Smooth muscle cell (in vitro differentiated cells): Measurements from ENCODE around the gene LIPC. TPM values are rescaled to one million over a fixed set of nuclear protein-coding genes. Genes with fewer than 3 reads are reported as not detected.

Source experiments
- DNase-seq: peaks from one replicate; lab custom pipeline; 2025; ENCODE audit not compliant: unreplicated experiment; lab: John Stamatoyannopoulos, UW
- H2AFZ ChIP-seq: fragments of 200-600 bp; sonication (generic); 2 replicates; pipeline ENCODE4 v1.6.0; 2016; ENCODE audit warnings: antibody characterized with exemption, low read depth, mild to moderate bottlenecking
- H3F3A ChIP-seq: fragments of 200-600 bp; sonication (generic); 2 replicates; pipeline ENCODE4 v1.6.0; 2017; ENCODE audit warnings: antibody characterized with exemption, low read depth
- H3K27ac ChIP-seq: fragments of 200-600 bp; sonication (generic); 2 replicates; pipeline ENCODE4 v1.5.1; 2016; ENCODE audit warnings: low read depth, mild to moderate bottlenecking
- H3K27me3 ChIP-seq: fragments of 200-600 bp; sonication (generic); 2 replicates; pipeline ENCODE4 v1.6.1; 2016; ENCODE audit warnings: low read depth, mild to moderate bottlenecking
- H3K36me3 ChIP-seq: fragments of 200-600 bp; sonication (generic); 2 replicates; pipeline ENCODE4 v1.5.1; 2016; ENCODE audit warnings: low read depth
- H3K4me1 ChIP-seq: fragments of 200-600 bp; sonication (generic); 2 replicates; pipeline ENCODE4 v1.5.1; 2016; ENCODE audit warnings: low read depth
- H3K4me2 ChIP-seq: fragments of 200-600 bp; sonication (generic); 2 replicates; pipeline ENCODE4 v1.6.0; 2016; ENCODE audit warnings: mild to moderate bottlenecking
- H3K4me3 ChIP-seq: fragments of 200-600 bp; sonication (generic); 2 replicates; pipeline ENCODE4 v1.5.1; 2016; ENCODE audit warnings: mild to moderate bottlenecking
- H3K79me2 ChIP-seq: fragments of 200-600 bp; sonication (generic); 2 replicates; pipeline ENCODE4 v1.6.0; 2016; ENCODE audit warnings: low read depth, mild to moderate bottlenecking
- H3K9ac ChIP-seq: fragments of 200-600 bp; sonication (generic); 2 replicates; pipeline ENCODE4 v1.6.0; 2016; ENCODE audit warnings: low read depth
- H3K9me3 ChIP-seq: fragments of 200-600 bp; sonication (generic); replicated peaks from 2 replicates; pipeline ENCODE4 v1.5.1; 2016; ENCODE audit warnings: low read depth
- H4K20me1 ChIP-seq: fragments of 200-600 bp; sonication (generic); 2 replicates; pipeline ENCODE4 v1.6.0; 2016; ENCODE audit warnings: low read depth
- CTCF ChIP-seq: fragments of 200-600 bp; sonication (generic); IDR thresholded peaks from 2 replicates; pipeline ENCODE4 v1.5.1; 2017; ENCODE audit warnings: borderline replicate concordance, mild to moderate bottlenecking, antibody characterized with exemption; ENCODE audit not compliant: insufficient read depth, poor library complexity, severe bottlenecking
- WGBS: methylation state at CpG from one replicate; pipeline ENCODE4 v1.1.7; 2016; ENCODE audit warnings: low lambda C conversion rate; 5-methylcytosine and 5-hydroxymethylcytosine counted together
- polyA plus RNA-seq: library from polyadenylated mRNA; unstranded; fragments of >200 nt; fragmentation: Nextera tagmentation; extraction: Ambion mirVana; gene quantifications from 2 replicates; pipeline ENCODE4 v1.2.1, GENCODE V29; 2016
- total RNA-seq: library from RNA; depleted of rRNA; stranded (reverse); fragments of >200 nt; gene quantifications from 2 replicates; pipeline ENCODE4 v1.2.3, GENCODE V29; 2014

LIPC gene
- total and polyA plus RNA-seq, 2 experiments from 2014 or later: not detected

- Histone ChIP-seq H3K4me2 (no peak overlapping the region), H2AFZ (no peak overlapping the region), H3K9ac (no peak overlapping the region), H3K9me3 (no peaks in the 10 kb centered on the region), H3K36me3 (no peaks in the 10 kb centered on the region), H3K27ac (no peak overlapping the region), H4K20me1 (no peaks in the 10 kb centered on the region), H3K79me2 (no peaks in the 10 kb centered on the region), H3K4me1 (no peaks in the 10 kb centered on the region), H3F3A (no peaks in the 10 kb centered on the region), H3K4me3 (no peak overlapping the region), H3K27me3 (no peaks in the 10 kb centered on the region)
- TF ChIP-seq CTCF: no peak
- DNase-seq: no peak
- 89% methylated on average over 6 of the region's 6 CpGs for WGBS
These were observed 104.1 kb downstream of the LIPC start for GRCh38 chr15:58535894-58536293.

- TF ChIP-seq CTCF: no peak
- no peak overlapping the region for H3K9ac ChIP-seq
- H3K9me3 ChIP-seq: no peaks in the 10 kb centered on the region
- no peak overlapping the region for H3K27ac ChIP-seq
- H3K36me3 ChIP-seq: no peaks in the 10 kb centered on the region
- H4K20me1 ChIP-seq: no peaks in the 10 kb centered on the region
- H2AFZ ChIP-seq: no peak overlapping the region
- no peaks in the 10 kb centered on the region for H3K4me1 ChIP-seq
- H3K4me2 ChIP-seq: no peak overlapping the region
- no peaks in the 10 kb centered on the region for H3K79me2 ChIP-seq
- no peak for DNase-seq
- no peak overlapping the region for H3K4me3 ChIP-seq
- WGBS: 94% methylated on average over 4 of the region's 4 CpGs
- H3F3A ChIP-seq: no peaks in the 10 kb centered on the region
- H3K27me3 ChIP-seq: no peaks in the 10 kb centered on the region
These were observed 104.6 kb downstream of the LIPC start for GRCh38 chr15:58536414-58536813.

- H3K4me3 ChIP-seq: no peak overlapping the region
- H3K27me3 ChIP-seq: no peaks in the 10 kb centered on the region
- H3K79me2 ChIP-seq: no peaks in the 10 kb centered on the region
- no peak overlapping the region for H3K9ac ChIP-seq
- H2AFZ ChIP-seq: no peak overlapping the region
- H3K9me3 ChIP-seq: no peaks in the 10 kb centered on the region
- no peak for TF ChIP-seq CTCF
- no peak overlapping the region for H3K4me2 ChIP-seq
- no peaks in the 10 kb centered on the region for H4K20me1 ChIP-seq
- H3K4me1 ChIP-seq: no peaks in the 10 kb centered on the region
- no peaks in the 10 kb centered on the region for H3F3A ChIP-seq
- 99% methylated on average over 9 of the region's 9 CpGs for WGBS
- no peak for DNase-seq
- no peaks in the 10 kb centered on the region for H3K36me3 ChIP-seq
- H3K27ac ChIP-seq: no peak overlapping the region
These were observed 105.2 kb downstream of the LIPC start for GRCh38 chr15:58537033-58537432.

GRCh38 chr15:58538225-58538727, 106.5 kb downstream of the LIPC start:
- Histone ChIP-seq H3K4me3 (no peak overlapping the region), H4K20me1 (no peaks in the 10 kb centered on the region), H3F3A (no peaks in the 10 kb centered on the region), H3K9me3 (no peaks in the 10 kb centered on the region), H2AFZ (no peak overlapping the region), H3K4me2 (no peak overlapping the region), H3K36me3 (no peaks in the 10 kb centered on the region), H3K9ac (no peak overlapping the region), H3K27ac (no peak overlapping the region), H3K4me1 (no peaks in the 10 kb centered on the region), H3K79me2 (no peaks in the 10 kb centered on the region), H3K27me3 (no peaks in the 10 kb centered on the region)
- WGBS: 82% methylated on average over 16 of the region's 16 CpGs
- no peak for DNase-seq
- no peak for TF ChIP-seq CTCF
